Measurements from ENCODE around the gene ARID5A. TPM values are rescaled to one million over a fixed set of nuclear protein-coding genes. Genes with fewer than 3 reads are reported as not detected.

The ARID5A gene
- total and polyA plus RNA-seq, 9 of the 15 experiments (the other 6 are each of a cell fraction or from before 2014, with no cell fraction given): 0.14 to 12.5 (median 3.0) TPM

- TF ChIP-seq ZMIZ1 (IDR thresholded peaks at IDR 0.05; ENCODE audit: low read depth in 2 of 2, low read length in 2 of 2): no peak
- TF ChIP-seq NCOA4 (IDR thresholded peaks at IDR 0.05; ENCODE audit: partially characterized antibody): no peak
- TF ChIP-seq NCOA2 (IDR thresholded peaks at IDR 0.05; ENCODE audit: partially characterized antibody in 2 of 2): no peak
- no peak for TF ChIP-seq SNAPC5 (CRISPR knock-in tag; IDR thresholded peaks at IDR 0.05)
- TF ChIP-seq ATF3 (IDR thresholded peaks at IDR 0.05): peak; percentile 96
- peak; percentile 77; the same call in 1 of the 2 replicates for TF ChIP-seq ATF3 (CRISPR knock-in tag; conservative IDR thresholded peaks at IDR 0.05)
- no peak for TF ChIP-seq ELK3 (CRISPR knock-in tag; IDR thresholded peaks at IDR 0.05)
- TF ChIP-seq HDAC6 (IDR thresholded peaks at IDR 0.05; ENCODE audit: low read depth, low read length): no peak
- TF ChIP-seq HDAC8 (tag; IDR thresholded peaks at IDR 0.05): no peak
- no peak for TF ChIP-seq ZNF224 (CRISPR knock-in tag; IDR thresholded peaks at IDR 0.05)
- TF ChIP-seq ZNF57 (CRISPR knock-in tag; IDR thresholded peaks at IDR 0.05): no peak
- TF ChIP-seq GTF2A2 (tag; IDR thresholded peaks at IDR 0.05): no peak
- TF ChIP-seq, protein P1, sequence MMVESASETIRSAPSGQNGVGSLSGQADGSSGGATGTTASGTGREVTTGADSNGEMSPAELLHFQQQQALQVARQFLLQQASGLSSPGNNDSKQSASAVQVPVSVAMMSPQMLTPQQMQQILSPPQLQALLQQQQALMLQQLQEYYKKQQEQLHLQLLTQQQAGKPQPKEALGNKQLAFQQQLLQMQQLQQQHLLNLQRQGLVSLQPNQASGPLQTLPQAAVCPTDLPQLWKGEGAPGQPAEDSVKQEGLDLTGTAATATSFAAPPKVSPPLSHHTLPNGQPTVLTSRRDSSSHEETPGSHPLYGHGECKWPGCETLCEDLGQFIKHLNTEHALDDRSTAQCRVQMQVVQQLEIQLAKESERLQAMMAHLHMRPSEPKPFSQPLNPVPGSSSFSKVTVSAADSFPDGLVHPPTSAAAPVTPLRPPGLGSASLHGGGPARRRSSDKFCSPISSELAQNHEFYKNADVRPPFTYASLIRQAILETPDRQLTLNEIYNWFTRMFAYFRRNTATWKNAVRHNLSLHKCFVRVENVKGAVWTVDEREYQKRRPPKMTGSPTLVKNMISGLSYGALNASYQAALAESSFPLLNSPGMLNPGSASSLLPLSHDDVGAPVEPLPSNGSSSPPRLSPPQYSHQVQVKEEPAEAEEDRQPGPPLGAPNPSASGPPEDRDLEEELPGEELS (CRISPR knock-in tag; IDR thresholded peaks at IDR 0.05; ENCODE audit: borderline replicate concordance): no peak
- no peak for TF ChIP-seq GATAD2A (IDR thresholded peaks at IDR 0.05)
- TF ChIP-seq RBM22 (IDR thresholded peaks at IDR 0.05; ENCODE audit: low read depth, low read length, poor library complexity, severe bottlenecking): no peak
- no peak for TF ChIP-seq ZNF76 (CRISPR knock-in tag; IDR thresholded peaks at IDR 0.05; ENCODE audit: borderline replicate concordance)
- TF ChIP-seq, protein P2, sequence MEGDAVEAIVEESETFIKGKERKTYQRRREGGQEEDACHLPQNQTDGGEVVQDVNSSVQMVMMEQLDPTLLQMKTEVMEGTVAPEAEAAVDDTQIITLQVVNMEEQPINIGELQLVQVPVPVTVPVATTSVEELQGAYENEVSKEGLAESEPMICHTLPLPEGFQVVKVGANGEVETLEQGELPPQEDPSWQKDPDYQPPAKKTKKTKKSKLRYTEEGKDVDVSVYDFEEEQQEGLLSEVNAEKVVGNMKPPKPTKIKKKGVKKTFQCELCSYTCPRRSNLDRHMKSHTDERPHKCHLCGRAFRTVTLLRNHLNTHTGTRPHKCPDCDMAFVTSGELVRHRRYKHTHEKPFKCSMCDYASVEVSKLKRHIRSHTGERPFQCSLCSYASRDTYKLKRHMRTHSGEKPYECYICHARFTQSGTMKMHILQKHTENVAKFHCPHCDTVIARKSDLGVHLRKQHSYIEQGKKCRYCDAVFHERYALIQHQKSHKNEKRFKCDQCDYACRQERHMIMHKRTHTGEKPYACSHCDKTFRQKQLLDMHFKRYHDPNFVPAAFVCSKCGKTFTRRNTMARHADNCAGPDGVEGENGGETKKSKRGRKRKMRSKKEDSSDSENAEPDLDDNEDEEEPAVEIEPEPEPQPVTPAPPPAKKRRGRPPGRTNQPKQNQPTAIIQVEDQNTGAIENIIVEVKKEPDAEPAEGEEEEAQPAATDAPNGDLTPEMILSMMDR (IDR thresholded peaks at IDR 0.05 in 2 of 3, conservative IDR thresholded peaks at IDR 0.05 in 1 of 3; ENCODE audit: insufficient read depth in 2 of 3, low read depth in 1 of 3, low read length in 3 of 3): peak in 1 of 3 experiments; percentile 8; a peak in 1 of 6 replicates
- TF ChIP-seq CC2D1A (IDR thresholded peaks at IDR 0.05): no peak
Measured at GRCh38 chr2:96531872-96532505, 4.6 kb upstream of the ARID5A start (continued).
